NB4 (cell line): ENCODE results near the gene SH3YL1.

Experiments used
- CTCF ChIP-seq: IDR thresholded peaks from one replicate; pipeline ENCODE4 v1.5.1; 2012; ENCODE audit warnings: low read depth, low read length
- MAX ChIP-seq: IDR thresholded peaks from 2 replicates; pipeline ENCODE4 v1.6.1; 2011; ENCODE audit warnings: low read depth, low read length
- POLR2A ChIP-seq: IDR thresholded peaks from 2 replicates; pipeline ENCODE4 v1.6.1; 2011; ENCODE audit warnings: mild to moderate bottlenecking; ENCODE audit not compliant: insufficient read length; ENCODE audit errors: extremely low read depth

GRCh38 chr2:281381-281780 lies 17.5 kb upstream of the SH3YL1 start:
- TF ChIP-seq MAX = no peak
- TF ChIP-seq CTCF = no peak
- TF ChIP-seq POLR2A = no peak
